Measurements from ENCODE around the gene HSF4.

Gene HSF4

DNA sequence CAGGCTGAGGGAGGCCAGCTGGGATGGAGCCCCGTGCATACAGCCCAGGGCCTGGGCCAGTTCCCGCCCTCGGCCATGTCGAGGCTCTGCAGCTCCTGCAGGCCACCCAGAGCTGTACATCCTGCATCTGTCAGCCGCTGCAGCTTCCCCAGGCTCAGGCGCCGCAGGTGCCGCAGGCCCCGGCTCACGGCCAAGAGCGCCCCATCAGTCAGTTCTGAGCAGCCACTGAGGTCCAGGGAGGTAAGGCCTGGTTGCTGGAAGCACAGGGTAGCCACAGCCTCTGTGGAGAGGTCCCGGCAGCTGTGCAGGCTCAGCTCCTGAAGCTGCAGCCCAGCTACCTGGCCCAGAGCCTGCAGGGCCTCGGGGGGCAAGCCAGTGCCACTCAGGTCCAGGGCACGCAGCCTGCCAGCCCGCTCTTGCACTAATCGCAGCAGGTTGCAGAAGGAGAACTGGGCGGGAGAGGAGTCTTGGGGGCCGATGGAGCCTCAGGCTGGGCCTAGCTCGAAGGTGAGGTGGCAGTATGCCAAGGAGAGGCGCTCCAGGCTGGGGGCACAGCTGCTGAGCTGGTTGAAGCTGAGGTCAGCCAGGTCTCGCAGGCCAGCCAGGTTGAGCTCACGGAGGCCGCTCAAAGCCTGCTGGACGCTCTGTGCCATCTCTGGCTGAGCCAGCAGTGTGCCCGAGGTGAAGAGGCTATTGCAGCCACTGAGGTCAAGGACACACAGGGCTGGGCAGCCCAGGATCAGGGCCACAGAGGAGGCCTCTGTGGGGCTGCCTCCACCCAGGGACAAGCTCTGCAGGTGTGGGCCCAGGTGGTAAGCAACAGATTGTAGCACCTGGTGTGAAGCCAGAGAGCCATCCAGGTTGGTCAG, 45.8 kb downstream of the HSF4 start (continued):
- TF ChIP-seq, protein P1, sequence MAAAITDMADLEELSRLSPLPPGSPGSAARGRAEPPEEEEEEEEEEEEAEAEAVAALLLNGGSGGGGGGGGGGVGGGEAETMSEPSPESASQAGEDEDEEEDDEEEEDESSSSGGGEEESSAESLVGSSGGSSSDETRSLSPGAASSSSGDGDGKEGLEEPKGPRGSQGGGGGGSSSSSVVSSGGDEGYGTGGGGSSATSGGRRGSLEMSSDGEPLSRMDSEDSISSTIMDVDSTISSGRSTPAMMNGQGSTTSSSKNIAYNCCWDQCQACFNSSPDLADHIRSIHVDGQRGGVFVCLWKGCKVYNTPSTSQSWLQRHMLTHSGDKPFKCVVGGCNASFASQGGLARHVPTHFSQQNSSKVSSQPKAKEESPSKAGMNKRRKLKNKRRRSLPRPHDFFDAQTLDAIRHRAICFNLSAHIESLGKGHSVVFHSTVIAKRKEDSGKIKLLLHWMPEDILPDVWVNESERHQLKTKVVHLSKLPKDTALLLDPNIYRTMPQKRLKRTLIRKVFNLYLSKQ (tag by site-specific recombination; IDR thresholded peaks at IDR 0.05; ENCODE audit: borderline replicate concordance), result no peak
- TF ChIP-seq TRIM28 (IDR thresholded peaks at IDR 0.05; ENCODE audit: borderline replicate concordance, low read length) (no peak), ZNF747 (tag by site-specific recombination; IDR thresholded peaks at IDR 0.05) (no peak), ZNF560 (tag by site-specific recombination; IDR thresholded peaks at IDR 0.05; ENCODE audit: borderline replicate concordance) (no peak), ZNF707 (tag by site-specific recombination; IDR thresholded peaks at IDR 0.05) (no peak), SP7 (tag by site-specific recombination; IDR thresholded peaks at IDR 0.05) (no peak), ZNF776 (tag by site-specific recombination; IDR thresholded peaks at IDR 0.05; ENCODE audit: borderline replicate concordance) (no peak), ZNF624 (tag by site-specific recombination; IDR thresholded peaks at IDR 0.05) (no peak)
- TF ChIP-seq, protein P2, sequence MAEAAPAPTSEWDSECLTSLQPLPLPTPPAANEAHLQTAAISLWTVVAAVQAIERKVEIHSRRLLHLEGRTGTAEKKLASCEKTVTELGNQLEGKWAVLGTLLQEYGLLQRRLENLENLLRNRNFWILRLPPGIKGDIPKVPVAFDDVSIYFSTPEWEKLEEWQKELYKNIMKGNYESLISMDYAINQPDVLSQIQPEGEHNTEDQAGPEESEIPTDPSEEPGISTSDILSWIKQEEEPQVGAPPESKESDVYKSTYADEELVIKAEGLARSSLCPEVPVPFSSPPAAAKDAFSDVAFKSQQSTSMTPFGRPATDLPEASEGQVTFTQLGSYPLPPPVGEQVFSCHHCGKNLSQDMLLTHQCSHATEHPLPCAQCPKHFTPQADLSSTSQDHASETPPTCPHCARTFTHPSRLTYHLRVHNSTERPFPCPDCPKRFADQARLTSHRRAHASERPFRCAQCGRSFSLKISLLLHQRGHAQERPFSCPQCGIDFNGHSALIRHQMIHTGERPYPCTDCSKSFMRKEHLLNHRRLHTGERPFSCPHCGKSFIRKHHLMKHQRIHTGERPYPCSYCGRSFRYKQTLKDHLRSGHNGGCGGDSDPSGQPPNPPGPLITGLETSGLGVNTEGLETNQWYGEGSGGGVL (tag by site-specific recombination; IDR thresholded peaks at IDR 0.05), result no peak

DNA sequence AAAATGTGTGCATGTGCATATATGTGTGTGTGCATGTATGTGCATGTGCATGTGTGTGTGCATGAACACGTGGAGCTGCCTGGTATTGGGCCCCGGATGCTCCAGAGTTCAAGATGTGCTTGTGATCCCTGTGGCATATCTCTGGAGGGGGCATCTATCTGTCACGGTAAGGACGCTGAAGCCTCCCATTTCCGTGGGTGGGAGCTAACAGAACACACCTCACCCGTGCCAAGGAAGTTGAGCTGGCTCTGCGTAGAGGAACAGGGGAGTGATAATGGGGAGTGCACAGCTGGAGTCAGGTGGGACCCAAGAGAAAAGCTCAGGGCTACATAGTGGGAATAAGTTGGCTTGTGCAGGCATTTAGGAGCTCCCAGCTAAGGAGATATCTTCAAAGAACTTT, 47.1 kb downstream of the HSF4 start:
- no peaks in the 10 kb centered on the region for H3K9me3 ChIP-seq (ENCODE audit: control insufficient read depth, insufficient read depth, low read depth, low read length)
- no peaks in the 10 kb centered on the region for H3K4me1 ChIP-seq (ENCODE audit: control insufficient read depth, insufficient read depth, low read length)
- no peak for TF ChIP-seq ZFP41 (tag by site-specific recombination; IDR thresholded peaks at IDR 0.05; ENCODE audit: borderline replicate concordance)
- TF ChIP-seq, protein P3, sequence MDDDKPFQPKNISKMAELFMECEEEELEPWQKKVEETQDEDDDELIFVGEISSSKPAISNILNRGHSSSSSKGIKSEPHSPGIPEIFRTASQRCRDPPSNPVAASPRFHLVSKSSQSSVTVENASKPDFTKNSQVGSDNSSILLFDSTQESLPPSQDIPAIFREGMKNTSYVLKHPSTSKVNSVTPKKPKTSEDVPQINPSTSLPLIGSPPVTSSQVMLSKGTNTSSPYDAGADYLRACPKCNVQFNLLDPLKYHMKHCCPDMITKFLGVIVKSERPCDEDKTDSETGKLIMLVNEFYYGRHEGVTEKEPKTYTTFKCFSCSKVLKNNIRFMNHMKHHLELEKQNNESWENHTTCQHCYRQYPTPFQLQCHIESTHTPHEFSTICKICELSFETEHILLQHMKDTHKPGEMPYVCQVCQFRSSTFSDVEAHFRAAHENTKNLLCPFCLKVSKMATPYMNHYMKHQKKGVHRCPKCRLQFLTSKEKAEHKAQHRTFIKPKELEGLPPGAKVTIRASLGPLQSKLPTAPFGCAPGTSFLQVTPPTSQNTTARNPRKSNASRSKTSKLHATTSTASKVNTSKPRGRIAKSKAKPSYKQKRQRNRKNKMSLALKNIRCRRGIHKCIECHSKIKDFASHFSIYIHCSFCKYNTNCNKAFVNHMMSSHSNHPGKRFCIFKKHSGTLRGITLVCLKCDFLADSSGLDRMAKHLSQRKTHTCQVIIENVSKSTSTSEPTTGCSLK (tag by site-specific recombination; IDR thresholded peaks at IDR 0.05), result no peak
- TF ChIP-seq, protein P4, sequence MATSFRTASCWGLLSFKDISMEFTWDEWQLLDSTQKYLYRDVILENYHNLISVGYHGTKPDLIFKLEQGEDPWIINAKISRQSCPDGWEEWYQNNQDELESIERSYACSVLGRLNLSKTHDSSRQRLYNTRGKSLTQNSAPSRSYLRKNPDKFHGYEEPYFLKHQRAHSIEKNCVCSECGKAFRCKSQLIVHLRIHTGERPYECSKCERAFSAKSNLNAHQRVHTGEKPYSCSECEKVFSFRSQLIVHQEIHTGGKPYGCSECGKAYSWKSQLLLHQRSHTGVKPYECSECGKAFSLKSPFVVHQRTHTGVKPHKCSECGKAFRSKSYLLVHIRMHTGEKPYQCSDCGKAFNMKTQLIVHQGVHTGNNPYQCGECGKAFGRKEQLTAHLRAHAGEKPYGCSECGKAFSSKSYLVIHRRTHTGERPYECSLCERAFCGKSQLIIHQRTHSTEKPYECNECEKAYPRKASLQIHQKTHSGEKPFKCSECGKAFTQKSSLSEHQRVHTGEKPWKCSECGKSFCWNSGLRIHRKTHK (tag by site-specific recombination; IDR thresholded peaks at IDR 0.05), result no peak
- no peak for TF ChIP-seq SCRT2 (tag by site-specific recombination; IDR thresholded peaks at IDR 0.05)
- no peak for TF ChIP-seq ZNF785 (tag by site-specific recombination; IDR thresholded peaks at IDR 0.05)
- no peak for TF ChIP-seq ZNF426 (tag by site-specific recombination; IDR thresholded peaks at IDR 0.05)
- no peak for TF ChIP-seq RBAK (tag by site-specific recombination; IDR thresholded peaks at IDR 0.05)
- no peak for TF ChIP-seq ZNF76 (tag by site-specific recombination; IDR thresholded peaks at IDR 0.05; ENCODE audit: borderline replicate concordance, low read depth)
- no peak for TF ChIP-seq KLF7 (tag by site-specific recombination; IDR thresholded peaks at IDR 0.05; ENCODE audit: borderline replicate concordance)
- TF ChIP-seq, protein P5, sequence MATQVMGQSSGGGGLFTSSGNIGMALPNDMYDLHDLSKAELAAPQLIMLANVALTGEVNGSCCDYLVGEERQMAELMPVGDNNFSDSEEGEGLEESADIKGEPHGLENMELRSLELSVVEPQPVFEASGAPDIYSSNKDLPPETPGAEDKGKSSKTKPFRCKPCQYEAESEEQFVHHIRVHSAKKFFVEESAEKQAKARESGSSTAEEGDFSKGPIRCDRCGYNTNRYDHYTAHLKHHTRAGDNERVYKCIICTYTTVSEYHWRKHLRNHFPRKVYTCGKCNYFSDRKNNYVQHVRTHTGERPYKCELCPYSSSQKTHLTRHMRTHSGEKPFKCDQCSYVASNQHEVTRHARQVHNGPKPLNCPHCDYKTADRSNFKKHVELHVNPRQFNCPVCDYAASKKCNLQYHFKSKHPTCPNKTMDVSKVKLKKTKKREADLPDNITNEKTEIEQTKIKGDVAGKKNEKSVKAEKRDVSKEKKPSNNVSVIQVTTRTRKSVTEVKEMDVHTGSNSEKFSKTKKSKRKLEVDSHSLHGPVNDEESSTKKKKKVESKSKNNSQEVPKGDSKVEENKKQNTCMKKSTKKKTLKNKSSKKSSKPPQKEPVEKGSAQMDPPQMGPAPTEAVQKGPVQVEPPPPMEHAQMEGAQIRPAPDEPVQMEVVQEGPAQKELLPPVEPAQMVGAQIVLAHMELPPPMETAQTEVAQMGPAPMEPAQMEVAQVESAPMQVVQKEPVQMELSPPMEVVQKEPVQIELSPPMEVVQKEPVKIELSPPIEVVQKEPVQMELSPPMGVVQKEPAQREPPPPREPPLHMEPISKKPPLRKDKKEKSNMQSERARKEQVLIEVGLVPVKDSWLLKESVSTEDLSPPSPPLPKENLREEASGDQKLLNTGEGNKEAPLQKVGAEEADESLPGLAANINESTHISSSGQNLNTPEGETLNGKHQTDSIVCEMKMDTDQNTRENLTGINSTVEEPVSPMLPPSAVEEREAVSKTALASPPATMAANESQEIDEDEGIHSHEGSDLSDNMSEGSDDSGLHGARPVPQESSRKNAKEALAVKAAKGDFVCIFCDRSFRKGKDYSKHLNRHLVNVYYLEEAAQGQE (tag by site-specific recombination; IDR thresholded peaks at IDR 0.05), result no peak
- TF ChIP-seq ZNF555 (tag by site-specific recombination; conservative IDR thresholded peaks at IDR 0.05), result no peak
- no peak overlapping the region for H3K4me3 ChIP-seq (ENCODE audit: low read depth, low read length)
- CTCF ChIA-PET, result interaction anchor here (1.1 kb wide), 1 partner anchor 194 kb away, joined by 3 read pairs; no protein-coding TSS in a partner anchor
- no peak overlapping the region for H3K27ac ChIP-seq (ENCODE audit: extremely low read depth, low read depth, low read length)
- peaks cover 0 to 9% of the 10 kb centered on the region in 2 experiments; a peak in 2 of 3 replicates for H3K36me3 ChIP-seq (ENCODE audit: control insufficient read depth in 2 of 2, insufficient read depth in 1 of 2, low read length in 2 of 2)
- POLR2A ChIA-PET, result interaction anchor here (1.4 kb wide), 1 partner anchor 15 kb away, joined by 5 read pairs; the partner anchor contains the start of gene TMEM208
